H1 (cell line): ENCODE measurements around the gene KCNJ4.

Source experiments
- EZH2 ChIP-seq: fragments of 200-600 bp; sonication (generic); IDR thresholded peaks from 2 replicates; pipeline ENCODE4 v1.7.1; 2012; ENCODE audit warnings: low read depth, mild to moderate bottlenecking, moderate library complexity, low read length, inconsistent platforms; ENCODE audit not compliant: severe bottlenecking
- FOSL1 ChIP-seq: IDR thresholded peaks from 2 replicates; pipeline ENCODE4 v1.6.1; 2011; ENCODE audit warnings: mild to moderate bottlenecking, low read depth, low read length, moderate library complexity; ENCODE audit not compliant: insufficient read depth
- GTF2F1 ChIP-seq: IDR thresholded peaks from 2 replicates; pipeline ENCODE4 v1.6.1; 2012; ENCODE audit warnings: low read depth, low read length, improper control_type of control experiment, borderline replicate concordance
- JUN ChIP-seq: IDR thresholded peaks from 2 replicates; pipeline ENCODE4 v1.6.1; 2011; ENCODE audit warnings: low read depth, mild to moderate bottlenecking, improper control_type of control experiment, low read length
- JUND ChIP-seq: IDR thresholded peaks from 2 replicates; pipeline ENCODE4 v1.6.1; 2011; ENCODE audit warnings: mild to moderate bottlenecking, improper control_type of control experiment, low read length
- KDM1A ChIP-seq: fragments of 200-600, 300-600 bp; sonication (generic); IDR thresholded peaks from 2 replicates; pipeline ENCODE4 v1.7.1; 2016; ENCODE audit warnings: mild to moderate bottlenecking, low read length, borderline replicate concordance
- NANOG ChIP-seq: IDR thresholded peaks from 2 replicates; pipeline ENCODE4 v1.6.1; 2011; ENCODE audit warnings: low read length, low read depth, mild to moderate bottlenecking, inconsistent platforms; ENCODE audit not compliant: insufficient read depth, poor library complexity, severe bottlenecking
- NRF1 ChIP-seq: IDR thresholded peaks from 2 replicates; pipeline ENCODE4 v1.6.1; 2011; ENCODE audit warnings: mild to moderate bottlenecking, low read depth, low read length, improper control_type of control experiment
- RFX5 ChIP-seq: IDR thresholded peaks from 2 replicates; pipeline ENCODE4 v1.6.1; 2011; ENCODE audit warnings: low read depth, low read length, improper control_type of control experiment, borderline replicate concordance
- TAF1 ChIP-seq: IDR thresholded peaks from 2 replicates; pipeline ENCODE4 v1.6.1; 2011; ENCODE audit warnings: mild to moderate bottlenecking, low read depth, low read length
- TAF7 ChIP-seq: optimal IDR thresholded peaks from 2 replicates; pipeline ENCODE3; 2011; ENCODE audit warnings: low read depth, mild to moderate bottlenecking, inconsistent platforms, low read length, moderate library complexity, borderline replicate concordance
- USF2 ChIP-seq: IDR thresholded peaks from 2 replicates; pipeline ENCODE4 v1.6.1; 2011; ENCODE audit warnings: low read length, improper control_type of control experiment
- ZNF274 ChIP-seq: IDR thresholded peaks from 2 replicates; pipeline ENCODE4 v1.7.0; 2012; ENCODE audit warnings: low read length, borderline replicate concordance; ENCODE audit errors: extremely low read depth
- TF ChIP-seq, protein P1 (sequence below), 3 experiments: IDR thresholded peaks; 1 replicate in 2 of 3; 2 replicates in 1 of 3; pipeline versions ENCODE4 v1.5.1 to v1.6.1; 2011; ENCODE audit warnings: low read length in 3 of 3, mild to moderate bottlenecking in 3 of 3, inconsistent platforms in 2 of 3, low read depth in 1 of 3, moderate library complexity in 1 of 3; ENCODE audit not compliant: insufficient read depth in 1 of 3; ENCODE audit errors: control extremely low read depth in 1 of 3

GRCh38 chr22:38451404-38451803 lies 3.6 kb downstream of the KCNJ4 start:
- no peak for TF ChIP-seq FOSL1
- TF ChIP-seq, protein P1, sequence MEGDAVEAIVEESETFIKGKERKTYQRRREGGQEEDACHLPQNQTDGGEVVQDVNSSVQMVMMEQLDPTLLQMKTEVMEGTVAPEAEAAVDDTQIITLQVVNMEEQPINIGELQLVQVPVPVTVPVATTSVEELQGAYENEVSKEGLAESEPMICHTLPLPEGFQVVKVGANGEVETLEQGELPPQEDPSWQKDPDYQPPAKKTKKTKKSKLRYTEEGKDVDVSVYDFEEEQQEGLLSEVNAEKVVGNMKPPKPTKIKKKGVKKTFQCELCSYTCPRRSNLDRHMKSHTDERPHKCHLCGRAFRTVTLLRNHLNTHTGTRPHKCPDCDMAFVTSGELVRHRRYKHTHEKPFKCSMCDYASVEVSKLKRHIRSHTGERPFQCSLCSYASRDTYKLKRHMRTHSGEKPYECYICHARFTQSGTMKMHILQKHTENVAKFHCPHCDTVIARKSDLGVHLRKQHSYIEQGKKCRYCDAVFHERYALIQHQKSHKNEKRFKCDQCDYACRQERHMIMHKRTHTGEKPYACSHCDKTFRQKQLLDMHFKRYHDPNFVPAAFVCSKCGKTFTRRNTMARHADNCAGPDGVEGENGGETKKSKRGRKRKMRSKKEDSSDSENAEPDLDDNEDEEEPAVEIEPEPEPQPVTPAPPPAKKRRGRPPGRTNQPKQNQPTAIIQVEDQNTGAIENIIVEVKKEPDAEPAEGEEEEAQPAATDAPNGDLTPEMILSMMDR (IDR thresholded peaks at IDR 0.05; ENCODE audit: control extremely low read depth in 1 of 3, insufficient read depth in 1 of 3, low read depth in 1 of 3, low read length in 3 of 3), result no peak
- no peak for TF ChIP-seq GTF2F1
- no peak for TF ChIP-seq USF2
- TF ChIP-seq NANOG, result no peak
- no peak for TF ChIP-seq RFX5
- TF ChIP-seq NRF1, result no peak
- TF ChIP-seq TAF1, result no peak
- TF ChIP-seq ZNF274, result no peak
- TF ChIP-seq TAF7, result no peak
- TF ChIP-seq JUN, result no peak
- TF ChIP-seq KDM1A, result no peak
- no peak for TF ChIP-seq JUND
- no peak for TF ChIP-seq EZH2
